K562 (cell line): ENCODE measurements around the gene PPARG. TPM values are rescaled to one million over a fixed set of nuclear protein-coding genes. Genes with fewer than 3 reads are reported as not detected.

Experiments used
- ATAC-seq: fragments of 200-7000 bp; cut with Tn5 transposase; 3 replicates; pipeline ENCODE4 v1.9.1; 2020; ENCODE audit warnings: moderate library complexity
- BruUV-seq: library from RNA; stranded (reverse); fragments of 400-500 nt; replicated peaks from 2 replicates; lab custom pipeline; 2021; lab: Mats Ljungman, UMichigan
- CTCF ChIA-PET: fragments of 300-600 bp; formaldehyde crosslinking; extraction: SDS; loops from one replicate; lab custom pipeline; 2021; ENCODE audit warnings: low intra/inter-chr PET ratio; lab: Yijun Ruan, JAX
- POLR2A ChIA-PET: fragments of 300-600, 350-650 bp; sonication (Branson Sonifier 250); formaldehyde crosslinking; extraction: SDS; loops from one replicate; lab custom pipeline; 2021; ENCODE audit warnings: antibody characterized with exemption, inconsistent platforms; lab: Yijun Ruan, JAX
- DNase-seq, 4 experiments: peaks; one replicate each; pipeline versions ENCODE4 v3.0.0 to v3.0.0-alpha.2; 2011 to 2018; ENCODE audit warnings: low spot score in 3 of 4, mixed read lengths in 3 of 4; ENCODE audit errors: extremely low read depth in 1 of 4
- FAIRE-seq: peaks from 2 replicates; lab custom pipeline; 2011; peaks lifted over from hg19 to GRCh38; lab: Jason Lieb, UNC
- H2AFZ ChIP-seq: 2 replicates; pipeline ENCODE4 v1.6.0; 2011; ENCODE audit warnings: low read depth, low read length, control low read depth, inconsistent platforms
- H3K27ac ChIP-seq: fragments of 200-600 bp; 3 replicates; pipeline ENCODE4 v1.8.0; 2011; ENCODE audit warnings: low read depth, mild to moderate bottlenecking, control low read depth, inconsistent platforms, low read length, moderate library complexity, mixed read lengths; ENCODE audit errors: extremely low read depth
- H3K27me3 ChIP-seq, 2 experiments: fragments of 300-600 bp in 1 of 2; 2 replicates in 1 of 2; 3 replicates in 1 of 2; pipeline versions ENCODE4 v1.6.0 to v1.8.0; 2011; ENCODE audit warnings: inconsistent platforms in 2 of 2, low read length in 2 of 2, mild to moderate bottlenecking in 1 of 2, mixed read lengths in 1 of 2, moderate library complexity in 1 of 2; ENCODE audit not compliant: control insufficient read depth in 2 of 2, insufficient read depth in 2 of 2
- H3K36me3 ChIP-seq: fragments of 300-600 bp; 3 replicates; pipeline ENCODE4 v1.8.0; 2011; ENCODE audit warnings: mild to moderate bottlenecking, low read length, inconsistent platforms; ENCODE audit not compliant: control insufficient read depth, insufficient read depth
- H3K4me1 ChIP-seq, 2 experiments: fragments of 200-600 bp in 1 of 2; replicated peaks in 1 of 2; 2 replicates in 1 of 2; 3 replicates in 1 of 2; pipeline versions ENCODE4 v1.5.1 to v1.8.0; 2011; ENCODE audit warnings: inconsistent platforms in 2 of 2, low read length in 2 of 2, mild to moderate bottlenecking in 1 of 2, mixed read lengths in 1 of 2, moderate library complexity in 1 of 2; ENCODE audit not compliant: control insufficient read depth in 2 of 2, insufficient read depth in 2 of 2
- H3K4me2 ChIP-seq: 2 replicates; pipeline ENCODE4 v1.6.1; 2011; ENCODE audit warnings: low read length, control low read depth, inconsistent platforms, mixed read lengths; ENCODE audit not compliant: insufficient read depth
- H3K4me3 ChIP-seq: fragments of 200-600 bp; sonication (generic), shearing (Covaris generic); 2 replicates; pipeline ENCODE4 v1.5.1; 2016; ENCODE audit warnings: control low read depth, inconsistent platforms
- H3K79me2 ChIP-seq: fragments of 200-600 bp; 3 replicates; pipeline ENCODE4 v1.8.0; 2011; ENCODE audit warnings: low read length, inconsistent platforms; ENCODE audit not compliant: control insufficient read depth, insufficient read depth
- H3K9ac ChIP-seq, 2 experiments: 2 replicates each; pipeline versions ENCODE4 v1.6.0 to v1.6.1; 2011; ENCODE audit warnings: low read depth in 2 of 2, low read length in 2 of 2, control low read depth in 1 of 2, inconsistent platforms in 1 of 2, mild to moderate bottlenecking in 1 of 2, mixed read lengths in 1 of 2; ENCODE audit not compliant: insufficient read depth in 1 of 2
- H3K9me1 ChIP-seq: one replicate; pipeline ENCODE4 v1.6.0; 2011; ENCODE audit warnings: inconsistent platforms, mild to moderate bottlenecking, low read length, moderate library complexity; ENCODE audit not compliant: control insufficient read depth, insufficient read depth
- H3K9me3 ChIP-seq: replicated peaks from 2 replicates; pipeline ENCODE4 v1.5.1; 2011; ENCODE audit warnings: low read depth, low read length, inconsistent platforms; ENCODE audit not compliant: control insufficient read depth, insufficient read depth
- H4K20me1 ChIP-seq: replicated peaks from 2 replicates; pipeline ENCODE4 v1.6.1; 2011; ENCODE audit warnings: low read length, inconsistent platforms, mixed read lengths; ENCODE audit not compliant: control insufficient read depth, insufficient read depth
- CHCHD3 ChIP-seq: fragments of 250-450 bp; sonication (Bioruptor Pico); IDR thresholded peaks from 2 replicates; pipeline ENCODE4 v2.1.2; 2022; ENCODE audit warnings: mild to moderate bottlenecking
- CREM ChIP-seq: IDR thresholded peaks from 2 replicates; pipeline ENCODE4 v1.6.1; 2014; ENCODE audit warnings: antibody characterized with exemption, low read depth
- DACH1 ChIP-seq: fragments of 450-650 bp; IDR thresholded peaks from 2 replicates; pipeline ENCODE4 v1.6.1; 2018; ENCODE audit not compliant: partially characterized antibody
- ESRRA ChIP-seq: fragments of 450-650 bp; IDR thresholded peaks from 2 replicates; pipeline ENCODE4 v1.6.1; 2014; ENCODE audit warnings: low read depth, mild to moderate bottlenecking, moderate library complexity, borderline replicate concordance
- FOXA1 ChIP-seq: fragments of 450-650 bp; IDR thresholded peaks from 2 replicates; pipeline ENCODE4 v1.6.1; 2016; ENCODE audit warnings: mild to moderate bottlenecking, borderline replicate concordance
- ZNF124 ChIP-seq: sonication (generic); formaldehyde crosslinking; IDR thresholded peaks from 2 replicates; pipeline ENCODE4 v1.8.1; 2022; ENCODE audit warnings: missing genetic modification reagents
- ZNF174 ChIP-seq: fragments of 250-450 bp; sonication (Bioruptor Pico); IDR thresholded peaks from 2 replicates; pipeline ENCODE4 v1.4.0; 2020; ENCODE audit warnings: mild to moderate bottlenecking
- ZNF347 ChIP-seq: fragments of 450-650 bp; formaldehyde crosslinking; IDR thresholded peaks from 2 replicates; pipeline ENCODE4 v1.4.0; 2020; ENCODE audit warnings: low read depth, mild to moderate bottlenecking, moderate library complexity
- WGBS: fragments of 100-300 bp; shearing (Covaris generic); methylation state at CpG from one replicate; pipeline ENCODE4 v1.1.6; 2016; ENCODE audit warnings: low coverage, mixed read lengths; ENCODE audit not compliant: insufficient coverage; ENCODE audit errors: missing lambda C conversion rate; 5-methylcytosine and 5-hydroxymethylcytosine counted together
- in situ Hi-C: fragments of 300-500 bp; cut with MboI; formaldehyde crosslinking; loops from 4 replicates; pipeline ENCODE4 v1.15.0; 2018; ENCODE audit warnings: inconsistent platforms, mixed read lengths
- intact Hi-C: fragments of 100-400 bp; cut with micrococcal nuclease; formaldehyde crosslinking; loops from 2 replicates; pipeline ENCODE4 v1.14.2; 2022
- polyA plus RNA-seq, 8 experiments: library from polyadenylated mRNA; depleted of rRNA in 4 of 8; stranded (reverse) in 5 of 8; unstranded in 3 of 8; fragments of >200 nt; fragmentation: Nextera tagmentation in 2 of 8; fragmentation: Illumina TruSeq in 1 of 8; extraction: Ambion mirVana in 2 of 8; extraction: Trizol in 1 of 8; gene quantifications; 2 replicates each; pipeline versions ENCODE4 v1.2.1 to v1.2.3, GENCODE V29; 2011 to 2014; ENCODE audit warnings: inconsistent platforms in 1 of 8, missing spikeins in 1 of 8
- total RNA-seq, 7 experiments: library from RNA; depleted of rRNA in 6 of 7; stranded (reverse); fragments of >200 nt in 6 of 7; fragmentation: Illumina TruSeq in 2 of 7; extraction: Trizol in 2 of 7; gene quantifications; 2 replicates each; pipeline versions ENCODE4 v1.2.1 to v1.2.3, GENCODE V29; 2011 to 2021; ENCODE audit warnings: low replicate concordance in 1 of 7
- TF ChIP-seq, protein P1 (sequence below), 2 experiments: fragments of 450-650 bp; IDR thresholded peaks; 2 replicates each; pipeline ENCODE4 v1.6.1; 2016; ENCODE audit warnings: mild to moderate bottlenecking in 2 of 2, borderline replicate concordance in 1 of 2, low read depth in 1 of 2, moderate library complexity in 1 of 2
- TF ChIP-seq, protein P2 (sequence below), 2 experiments: fragments of 450-650 bp in 1 of 2; sonication (generic) in 1 of 2; formaldehyde crosslinking in 1 of 2; IDR thresholded peaks in 1 of 2; conservative IDR thresholded peaks in 1 of 2; 2 replicates each; pipeline versions ENCODE4 v1.6.1 to v1.8.1; 2016 to 2023; ENCODE audit warnings: mild to moderate bottlenecking in 2 of 2, moderate library complexity in 2 of 2, inconsistent platforms in 1 of 2, missing genetic modification reagents in 1 of 2

PPARG gene
- total and polyA plus RNA-seq, 9 of the 15 experiments (the other 6 are each of a cell fraction or from before 2014, with no cell fraction given): not detected

GRCh38 chr3:12416731-12417130 lies 127.9 kb downstream of the PPARG start (continued):
- TF ChIP-seq CREM: peak; percentile 83; the same call in 1 of the 2 replicates

DNA sequence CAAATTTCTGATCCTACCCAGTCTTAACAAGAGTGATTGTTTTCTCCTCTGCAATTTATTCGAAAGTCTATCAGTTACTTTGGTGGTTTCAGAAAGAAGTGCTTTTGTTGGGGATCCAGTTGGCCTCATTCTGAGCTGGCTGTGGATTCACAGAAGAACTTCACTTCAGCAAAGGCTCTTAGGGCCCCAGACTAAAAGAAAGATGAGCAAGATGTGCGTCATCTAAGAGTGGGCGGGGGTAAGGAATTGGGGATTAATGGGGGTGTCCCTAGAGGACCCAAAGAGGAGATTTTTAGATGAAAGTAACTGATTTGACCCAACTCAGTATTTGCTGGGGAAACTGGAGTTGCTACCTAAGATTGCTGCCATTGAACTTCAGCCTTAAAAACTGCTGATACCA lies 131.5 kb downstream of the PPARG start:
- intact Hi-C loops: no loop called here
- Histone ChIP-seq H4K20me1 (no peaks in the 10 kb centered on the region), H3K9me3 (no peaks in the 10 kb centered on the region), H3K9me1 (no peaks in the 10 kb centered on the region), H3K4me3 (no peak overlapping the region), H2AFZ (no peak overlapping the region), H3K4me1 (no peaks in the 10 kb centered on the region), H3K79me2 (no peaks in the 10 kb centered on the region), H3K9ac (no peak overlapping the region), H3K27me3 (peaks cover 22 to 31% of the 10 kb centered on the region in 2 experiments), H3K36me3 (no peaks in the 10 kb centered on the region), H3K27ac (no peak overlapping the region), H3K4me2 (no peak overlapping the region)
- DNase-seq (no peak), ATAC-seq (no peak), FAIRE-seq (no peak)
- in situ Hi-C loops: no loop called here
- ChIA-PET POLR2A (interaction anchor here (1.0 kb wide), 1 partner anchor 22 kb away, joined by 4 read pairs; no protein-coding TSS in a partner anchor), CTCF (no interaction called here)
- BruUV-seq: no TSS peak
- 0% methylated on average over 3 of the region's 3 CpGs for WGBS
- TF ChIP-seq CHCHD3 (no peak), ZNF347 (CRISPR knock-in tag) (no peak), ZNF174 (CRISPR knock-in tag) (no peak), ZNF124 (CRISPR knock-in tag) (no peak), DACH1 (no peak), ESRRA (no peak), FOXA1 (no peak)
- TF ChIP-seq, protein P1, sequence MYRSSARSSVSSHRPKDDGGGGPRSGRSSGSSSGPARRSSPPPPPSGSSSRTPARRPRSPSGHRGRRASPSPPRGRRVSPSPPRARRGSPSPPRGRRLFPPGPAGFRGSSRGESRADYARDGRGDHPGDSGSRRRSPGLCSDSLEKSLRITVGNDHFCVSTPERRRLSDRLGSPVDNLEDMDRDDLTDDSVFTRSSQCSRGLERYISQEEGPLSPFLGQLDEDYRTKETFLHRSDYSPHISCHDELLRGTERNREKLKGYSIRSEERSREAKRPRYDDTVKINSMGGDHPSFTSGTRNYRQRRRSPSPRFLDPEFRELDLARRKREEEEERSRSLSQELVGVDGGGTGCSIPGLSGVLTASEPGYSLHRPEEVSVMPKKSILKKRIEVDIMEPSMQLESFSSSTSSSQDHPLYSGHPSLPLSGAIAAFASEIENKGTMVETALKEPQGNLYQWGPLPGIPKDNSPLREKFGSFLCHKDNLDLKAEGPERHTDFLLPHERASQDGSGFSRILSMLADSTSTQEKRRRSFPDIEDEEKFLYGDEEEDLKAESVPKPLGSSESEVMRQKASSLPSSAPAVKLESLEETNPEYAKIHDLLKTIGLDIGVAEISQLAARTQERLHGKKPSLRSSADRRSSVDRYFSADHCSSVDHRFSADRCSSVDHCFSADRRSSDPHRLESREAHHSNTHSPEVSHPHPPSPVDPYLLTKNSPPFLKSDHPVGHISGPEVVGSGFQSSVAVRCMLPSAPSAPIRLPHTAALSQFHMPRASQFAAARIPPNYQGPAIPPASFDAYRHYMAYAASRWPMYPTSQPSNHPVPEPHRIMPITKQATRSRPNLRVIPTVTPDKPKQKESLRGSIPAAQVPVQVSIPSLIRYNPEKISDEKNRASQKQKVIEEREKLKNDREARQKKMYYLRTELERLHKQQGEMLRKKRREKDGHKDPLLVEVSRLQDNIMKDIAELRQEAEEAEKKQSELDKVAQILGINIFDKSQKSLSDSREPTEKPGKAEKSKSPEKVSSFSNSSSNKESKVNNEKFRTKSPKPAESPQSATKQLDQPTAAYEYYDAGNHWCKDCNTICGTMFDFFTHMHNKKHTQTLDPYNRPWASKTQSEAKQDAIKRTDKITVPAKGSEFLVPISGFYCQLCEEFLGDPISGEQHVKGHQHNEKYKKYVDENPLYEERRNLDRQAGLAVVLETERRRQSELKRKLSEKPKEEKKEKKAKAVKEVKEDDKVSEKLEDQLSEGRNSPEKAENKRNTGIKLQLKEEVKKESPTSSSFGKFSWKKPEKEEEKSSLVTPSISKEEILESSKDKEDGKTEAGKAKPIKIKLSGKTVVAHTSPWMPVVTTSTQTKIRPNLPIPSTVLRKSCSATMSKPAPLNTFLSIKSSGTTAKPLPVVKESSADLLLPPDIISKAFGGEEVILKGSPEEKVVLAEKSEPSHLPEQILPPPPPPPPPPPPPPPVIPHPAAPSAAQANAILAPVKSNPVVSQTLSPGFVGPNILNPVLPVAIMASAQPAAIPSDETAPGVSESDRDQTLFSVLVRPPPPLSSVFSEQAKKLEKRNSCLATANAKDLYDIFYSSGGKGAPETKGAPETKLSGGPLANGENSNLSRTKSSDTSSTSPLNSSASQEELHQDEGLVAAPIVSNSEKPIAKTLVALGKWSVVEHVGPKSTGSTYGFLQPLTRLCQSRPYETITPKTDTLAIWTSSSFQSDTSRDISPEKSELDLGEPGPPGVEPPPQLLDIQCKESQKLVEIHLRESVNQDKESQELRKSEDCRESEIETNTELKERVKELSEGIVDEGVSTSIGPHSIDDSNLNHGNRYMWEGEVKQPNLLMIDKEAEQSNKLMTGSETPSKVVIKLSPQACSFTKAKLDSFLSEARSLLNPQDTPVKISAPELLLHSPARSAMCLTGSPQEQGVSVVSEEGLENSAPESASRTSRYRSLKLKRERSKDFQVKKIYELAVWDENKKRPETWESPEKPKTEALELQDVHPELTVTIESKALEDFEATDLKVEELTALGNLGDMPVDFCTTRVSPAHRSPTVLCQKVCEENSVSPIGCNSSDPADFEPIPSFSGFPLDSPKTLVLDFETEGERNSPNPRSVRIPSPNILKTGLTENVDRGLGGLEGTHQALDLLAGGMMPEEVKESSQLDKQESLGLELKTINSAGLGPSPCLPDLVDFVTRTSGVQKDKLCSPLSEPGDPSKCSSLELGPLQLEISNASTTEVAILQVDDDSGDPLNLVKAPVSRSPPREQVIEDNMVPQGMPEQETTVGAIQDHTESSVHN (IDR thresholded peaks at IDR 0.05; ENCODE audit: borderline replicate concordance in 1 of 2, low read depth in 1 of 2): no peak
- TF ChIP-seq, protein P2, sequence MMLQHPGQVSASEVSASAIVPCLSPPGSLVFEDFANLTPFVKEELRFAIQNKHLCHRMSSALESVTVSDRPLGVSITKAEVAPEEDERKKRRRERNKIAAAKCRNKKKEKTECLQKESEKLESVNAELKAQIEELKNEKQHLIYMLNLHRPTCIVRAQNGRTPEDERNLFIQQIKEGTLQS (IDR thresholded peaks at IDR 0.05): no peak
- TF ChIP-seq, protein P2 (CRISPR knock-in tag; conservative IDR thresholded peaks at IDR 0.05): no peak
